SU-DHL-6 (cell line): ENCODE measurements around the gene MAP3K20.

ENCODE experiments used
- EZH2phosphoT487 ChIP-seq: fragments of 200-600 bp; sonication (generic), shearing (Covaris generic); conservative IDR thresholded peaks from 2 replicates; pipeline ENCODE4 v1.6.1; 2018; ENCODE audit warnings: mild to moderate bottlenecking, antibody characterized with exemption, low read length, moderate library complexity, mixed read lengths
- TF ChIP-seq, protein P1 (sequence below): fragments of 200-600 bp; sonication (generic); IDR thresholded peaks from one replicate; pipeline ENCODE4 v1.5.1; 2017; ENCODE audit warnings: antibody characterized with exemption, mild to moderate bottlenecking, low read length, moderate library complexity; ENCODE audit not compliant: insufficient read depth, poor library complexity, severe bottlenecking

DNA sequence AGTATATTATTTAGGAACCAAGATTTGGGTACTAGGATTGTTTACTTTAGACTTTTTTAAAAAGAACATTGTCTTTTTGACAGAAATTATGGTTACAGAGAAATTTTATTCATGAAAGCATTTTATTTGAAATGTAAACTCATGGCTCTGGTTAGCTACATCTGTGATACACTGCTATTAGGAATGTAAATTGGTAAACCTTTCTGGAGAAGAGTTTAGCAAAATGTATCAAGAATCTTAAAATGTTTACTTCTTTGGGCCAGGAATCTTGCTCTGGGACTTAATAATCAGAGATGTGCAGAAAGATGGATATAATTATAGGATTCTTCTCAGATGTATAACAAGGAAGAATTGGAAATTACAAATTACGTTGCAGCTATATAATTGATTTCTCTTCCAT is 19.7 kb downstream of the MAP3K20 start:
- TF ChIP-seq, protein P1, sequence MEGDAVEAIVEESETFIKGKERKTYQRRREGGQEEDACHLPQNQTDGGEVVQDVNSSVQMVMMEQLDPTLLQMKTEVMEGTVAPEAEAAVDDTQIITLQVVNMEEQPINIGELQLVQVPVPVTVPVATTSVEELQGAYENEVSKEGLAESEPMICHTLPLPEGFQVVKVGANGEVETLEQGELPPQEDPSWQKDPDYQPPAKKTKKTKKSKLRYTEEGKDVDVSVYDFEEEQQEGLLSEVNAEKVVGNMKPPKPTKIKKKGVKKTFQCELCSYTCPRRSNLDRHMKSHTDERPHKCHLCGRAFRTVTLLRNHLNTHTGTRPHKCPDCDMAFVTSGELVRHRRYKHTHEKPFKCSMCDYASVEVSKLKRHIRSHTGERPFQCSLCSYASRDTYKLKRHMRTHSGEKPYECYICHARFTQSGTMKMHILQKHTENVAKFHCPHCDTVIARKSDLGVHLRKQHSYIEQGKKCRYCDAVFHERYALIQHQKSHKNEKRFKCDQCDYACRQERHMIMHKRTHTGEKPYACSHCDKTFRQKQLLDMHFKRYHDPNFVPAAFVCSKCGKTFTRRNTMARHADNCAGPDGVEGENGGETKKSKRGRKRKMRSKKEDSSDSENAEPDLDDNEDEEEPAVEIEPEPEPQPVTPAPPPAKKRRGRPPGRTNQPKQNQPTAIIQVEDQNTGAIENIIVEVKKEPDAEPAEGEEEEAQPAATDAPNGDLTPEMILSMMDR: no peak
- TF ChIP-seq EZH2phosphoT487: no peak
